ENCODE results near the gene MAP4K4. TPM values are rescaled to one million over a fixed set of nuclear protein-coding genes. Genes with fewer than 3 reads are reported as not detected.
A peak's percentile ranks its signal among the peaks of the same experiment; 100 is the strongest.

Gene MAP4K4
- total RNA-seq, 2 experiments from 2014 or later: 129 to 142 TPM

GRCh38 chr2:101679037-101679726, 18.3 kb upstream of the MAP4K4 start:
- H3K36me3 Mint-ChIP-seq (ENCODE audit: low read depth): no peaks in the 10 kb centered on the region
- no peak for DNase-seq
- H3K27ac Mint-ChIP-seq: no peak overlapping the region
- ChIA-PET CTCF (no interaction called here), POLR2A (no interaction called here)
- H3K27me3 Mint-ChIP-seq: no peaks in the 10 kb centered on the region
- H3K9me3 Mint-ChIP-seq: peaks cover 12% of the 10 kb centered on the region
- H3K4me1 Mint-ChIP-seq: peaks cover 7% of the 10 kb centered on the region
- no peak overlapping the region for H3K4me3 Mint-ChIP-seq

- no peaks in the 10 kb centered on the region for H3K36me3 Mint-ChIP-seq (ENCODE audit: low read depth)
- CTCF ChIA-PET: no interaction called here
- H3K4me3 Mint-ChIP-seq: no peak overlapping the region
- no peaks in the 10 kb centered on the region for H3K27me3 Mint-ChIP-seq
- no peak overlapping the region for H3K27ac Mint-ChIP-seq
- POLR2A ChIA-PET: no interaction called here
- DNase-seq: no peak
- peaks cover 5% of the 10 kb centered on the region for H3K4me1 Mint-ChIP-seq
- H3K9me3 Mint-ChIP-seq: peaks cover 7% of the 10 kb centered on the region
Observed at GRCh38 chr2:101679801-101680487, 17.6 kb upstream of the MAP4K4 start.

- no peaks in the 10 kb centered on the region for H3K4me1 Mint-ChIP-seq
- peaks cover 6% of the 10 kb centered on the region for H3K9me3 Mint-ChIP-seq
- no peaks in the 10 kb centered on the region for H3K27me3 Mint-ChIP-seq
- H3K36me3 Mint-ChIP-seq (ENCODE audit: low read depth): no peaks in the 10 kb centered on the region
- DNase-seq: no peak
- ChIA-PET POLR2A (no interaction called here), CTCF (interaction anchor here (1.0 kb wide), 1 partner anchor 77 kb away, joined by 3 read pairs; no protein-coding TSS in a partner anchor)
- no peak overlapping the region for H3K4me3 Mint-ChIP-seq
- H3K27ac Mint-ChIP-seq: no peak overlapping the region
Observed at GRCh38 chr2:101682311-101682710, 15.2 kb upstream of the MAP4K4 start.

GRCh38 chr2:101684313-101684712, 13.2 kb upstream of the MAP4K4 start:
- POLR2A ChIA-PET: no interaction called here
- Mint-ChIP-seq H3K36me3 (ENCODE audit: low read depth) (no peaks in the 10 kb centered on the region), H3K27me3 (no peaks in the 10 kb centered on the region), H3K4me3 (no peak overlapping the region), H3K27ac (no peak overlapping the region), H3K4me1 (peaks cover 2% of the 10 kb centered on the region), H3K9me3 (no peaks in the 10 kb centered on the region)
- DNase-seq: no peak
- CTCF ChIA-PET: no interaction called here

- no peaks in the 10 kb centered on the region for H3K9me3 Mint-ChIP-seq
- DNase-seq: no peak
- ChIA-PET POLR2A (no interaction called here), CTCF (interaction anchor here (1.0 to 1.4 kb wide), 2 partner anchors 16 to 22 kb away, joined by 3 to 4 read pairs; no protein-coding TSS in a partner anchor)
- no peak overlapping the region for H3K4me3 Mint-ChIP-seq
- H3K36me3 Mint-ChIP-seq (ENCODE audit: low read depth): no peaks in the 10 kb centered on the region
- no peaks in the 10 kb centered on the region for H3K27me3 Mint-ChIP-seq
- no peak overlapping the region for H3K27ac Mint-ChIP-seq
- peaks cover 21% of the 10 kb centered on the region for H3K4me1 Mint-ChIP-seq
Observed at GRCh38 chr2:101688261-101688660, 9.2 kb upstream of the MAP4K4 start.

- Mint-ChIP-seq H3K9me3 (no peaks in the 10 kb centered on the region), H3K4me1 (peaks cover 21% of the 10 kb centered on the region), H3K27ac (no peak overlapping the region), H3K27me3 (no peaks in the 10 kb centered on the region), H3K36me3 (ENCODE audit: low read depth) (peaks cover 3% of the 10 kb centered on the region), H3K4me3 (no peak overlapping the region)
- ChIA-PET POLR2A (no interaction called here), CTCF (interaction anchor here (0.9 to 1.4 kb wide), 4 partner anchors 10 to 215 kb away, joined by 3 to 4 read pairs (median 4); partner anchors contain the start of gene RFX8)
- DNase-seq: no peak
Observed at GRCh38 chr2:101689114-101689825, 8.2 kb upstream of the MAP4K4 start.

GRCh38 chr2:101690547-101691152, 6.9 kb upstream of the MAP4K4 start:
- ChIA-PET POLR2A (no interaction called here), CTCF (interaction anchor here (0.6 to 2.2 kb wide), 3 partner anchors 17 to 55 kb away, joined by 3 to 6 read pairs (median 5); no protein-coding TSS in a partner anchor)
- Mint-ChIP-seq H3K27ac (no peak overlapping the region), H3K36me3 (ENCODE audit: low read depth) (peaks cover 3% of the 10 kb centered on the region), H3K4me1 (peaks cover 21% of the 10 kb centered on the region), H3K9me3 (peaks cover 3% of the 10 kb centered on the region), H3K27me3 (no peaks in the 10 kb centered on the region), H3K4me3 (no peak overlapping the region)
- DNase-seq: no peak

- Mint-ChIP-seq H3K9me3 (peaks cover 3% of the 10 kb centered on the region), H3K4me3 (no peak overlapping the region), H3K36me3 (ENCODE audit: low read depth) (peaks cover 3% of the 10 kb centered on the region), H3K27me3 (no peaks in the 10 kb centered on the region), H3K27ac (no peak overlapping the region), H3K4me1 (peaks cover 29% of the 10 kb centered on the region)
- ChIA-PET CTCF (interaction anchor here (0.6 to 2.2 kb wide), 4 partner anchors 18 to 61 kb away, joined by 3 to 6 read pairs (median 4); no protein-coding TSS in a partner anchor), POLR2A (no interaction called here)
- no peak for DNase-seq
Observed at GRCh38 chr2:101692041-101692440, 5.5 kb upstream of the MAP4K4 start.

GRCh38 chr2:101692766-101693165, 4.7 kb upstream of the MAP4K4 start:
- no peak overlapping the region for H3K27ac Mint-ChIP-seq
- peaks cover 3% of the 10 kb centered on the region for H3K9me3 Mint-ChIP-seq
- ChIA-PET CTCF (interaction anchor here (2.1 to 2.2 kb wide), 2 partner anchors 19 to 26 kb away, joined by 5 to 6 read pairs; no protein-coding TSS in a partner anchor), POLR2A (no interaction called here)
- H3K27me3 Mint-ChIP-seq: no peaks in the 10 kb centered on the region
- H3K4me1 Mint-ChIP-seq: peaks cover 29% of the 10 kb centered on the region
- no peak overlapping the region for H3K4me3 Mint-ChIP-seq
- no peak for DNase-seq
- peaks cover 3% of the 10 kb centered on the region for H3K36me3 Mint-ChIP-seq (ENCODE audit: low read depth)

GRCh38 chr2:101693991-101694588, 3.4 kb upstream of the MAP4K4 start:
- no peak for DNase-seq
- Mint-ChIP-seq H3K9me3 (peaks cover 3% of the 10 kb centered on the region), H3K4me1 (peaks cover 27% of the 10 kb centered on the region), H3K4me3 (no peak overlapping the region), H3K36me3 (ENCODE audit: low read depth) (peaks cover 3% of the 10 kb centered on the region), H3K27me3 (no peaks in the 10 kb centered on the region), H3K27ac (no peak overlapping the region)
- CTCF ChIA-PET: interaction anchor here (0.7 to 0.9 kb wide), 2 partner anchors 275 to 546 kb away, joined by 3 read pairs; no protein-coding TSS in a partner anchor
- POLR2A ChIA-PET: no interaction called here

GRCh38 chr2:101696272-101697123, 1.0 kb upstream of the MAP4K4 start:
- Mint-ChIP-seq H3K4me3 (peak overlapping the region; percentile 81), H3K27me3 (no peaks in the 10 kb centered on the region), H3K27ac (peak overlapping the region; percentile 95), H3K4me1 (peaks cover 22% of the 10 kb centered on the region), H3K9me3 (peaks cover 3% of the 10 kb centered on the region), H3K36me3 (ENCODE audit: low read depth) (peaks cover 11% of the 10 kb centered on the region)
- ChIA-PET POLR2A (interaction anchor here (1.0 kb wide), 1 partner anchor 21 kb away, joined by 3 read pairs; no protein-coding TSS in a partner anchor), CTCF (interaction anchor here (0.6 to 1.9 kb wide), 5 partner anchors 9 to 249 kb away, joined by 3 to 9 read pairs (median 6); no protein-coding TSS in a partner anchor)
- peak; percentile 27 for DNase-seq

Data from activated CD4-positive, alpha-beta T cell treated with anti-CD3 and anti-CD28 coated beads, Interleukin-2, amount 10 ng/mL, durations not matched to agents 7 days and 5 days (primary cell).